GM18511 (cell line): ENCODE measurements around the gene TMCO4.
"Not testable (repeated sequence)": the region's sequence is repeated elsewhere in the genome, so short reads cannot be mapped to it uniquely, and the experiment has no call there.

Experiments
- ATAC-seq: cut with Tn5 transposase; IDR thresholded peaks from one replicate; pipeline ENCODE4 v1.9.1; 2021; ENCODE audit warnings: mild to moderate bottlenecking, moderate library complexity; ENCODE audit not compliant: unreplicated experiment

Gene TMCO4

GRCh38 chr1:19799230-19800075 is at the start of gene TMCO4:
TSS of gene TMCO4 (minus strand) at chr1:19799916. CDS start at chr1:19780758, 19,158 bp downstream.
- ATAC-seq: peak; percentile 83

DNA sequence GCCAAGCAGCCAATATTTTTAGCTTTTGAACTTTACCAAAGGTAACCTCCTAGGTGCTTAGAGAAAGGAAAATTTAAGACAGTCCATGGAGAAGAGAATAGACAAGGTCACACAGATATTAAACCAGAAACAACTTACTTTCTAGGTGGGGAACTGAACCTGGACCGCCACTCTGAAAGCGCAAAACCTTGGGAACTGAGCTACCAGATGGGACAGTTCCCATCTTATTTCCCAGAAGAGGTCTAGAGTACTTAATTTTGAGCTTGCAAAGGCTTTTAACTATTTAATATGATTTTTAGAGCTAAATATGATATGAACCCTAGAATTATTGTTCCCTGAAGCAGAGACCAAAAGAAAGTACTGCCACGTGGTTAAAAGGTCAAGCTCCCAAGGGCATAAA is 49.6 kb upstream of the TMCO4 start:
- ATAC-seq: not testable (repeated sequence)

GRCh38 chr1:19847334-19847733 is 47.6 kb upstream of the TMCO4 start:
- not testable (repeated sequence) for ATAC-seq

DNA sequence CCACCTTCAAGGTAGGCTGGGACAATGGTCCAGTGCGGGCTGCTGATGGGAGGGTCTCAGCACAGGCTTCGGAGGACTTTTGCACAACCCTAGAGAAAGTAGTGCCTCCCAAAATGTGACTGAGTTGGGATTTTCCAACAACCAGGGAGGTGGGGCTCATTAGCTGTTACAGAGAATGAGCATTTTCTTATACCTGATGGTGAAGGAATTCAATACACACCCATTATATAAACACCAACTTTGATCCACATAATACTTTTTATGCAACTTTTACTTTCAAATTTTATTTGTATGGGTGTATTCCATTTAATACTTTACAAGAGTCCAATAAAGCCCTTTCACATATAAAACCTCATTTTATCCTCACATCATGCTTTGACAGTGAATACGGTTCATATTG is 46.6 kb upstream of the TMCO4 start:
- no peak for ATAC-seq

GRCh38 chr1:19845555-19845954 is 45.8 kb upstream of the TMCO4 start:
- no peak for ATAC-seq

DNA sequence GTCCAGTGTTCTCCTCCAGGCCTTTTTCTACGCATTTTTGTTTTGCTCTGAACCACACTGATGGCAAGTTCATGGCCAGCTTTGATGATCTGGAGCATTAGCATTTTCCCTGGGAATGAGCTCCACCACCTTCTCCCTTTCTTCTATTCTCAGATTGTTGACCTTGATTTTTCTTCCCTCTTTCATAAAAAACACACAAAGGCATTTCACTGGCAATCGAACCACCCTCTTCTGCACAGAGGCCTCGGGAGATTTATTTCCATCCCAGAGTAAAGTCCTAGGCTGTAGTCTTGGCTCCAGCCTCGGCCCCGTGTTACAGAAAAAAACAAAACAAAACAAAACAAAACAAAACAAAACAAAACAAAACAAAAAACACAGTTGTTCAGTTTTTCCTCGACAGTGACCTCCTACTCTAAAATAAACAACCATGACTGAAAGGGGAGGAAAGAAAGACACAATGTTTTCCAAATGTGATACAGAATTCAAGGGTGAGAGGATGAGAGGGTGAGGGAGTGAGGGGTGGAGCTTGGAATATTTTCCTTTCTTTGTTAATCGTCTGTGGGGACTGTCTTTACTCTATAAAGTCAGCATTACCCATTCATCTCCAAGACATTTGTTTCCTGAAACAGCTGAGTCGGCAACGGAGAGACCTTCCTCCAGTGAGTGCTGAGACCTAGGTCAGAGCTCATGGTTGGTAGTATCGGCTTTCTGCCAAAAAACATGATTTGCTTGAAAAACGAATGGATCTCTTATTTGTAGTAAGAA is 45.2 kb upstream of the TMCO4 start:
- no peak for ATAC-seq

GRCh38 chr1:19840228-19840627 is 40.5 kb upstream of the TMCO4 start:
- ATAC-seq: no peak

- ATAC-seq: no peak
These were observed 38.1 kb upstream of the TMCO4 start for GRCh38 chr1:19837866-19838265.

- no peak for ATAC-seq
These were observed 35.9 kb upstream of the TMCO4 start for GRCh38 chr1:19835578-19835977.

- no peak for ATAC-seq
These were observed 31.7 kb upstream of the TMCO4 start for GRCh38 chr1:19831441-19831840.

DNA sequence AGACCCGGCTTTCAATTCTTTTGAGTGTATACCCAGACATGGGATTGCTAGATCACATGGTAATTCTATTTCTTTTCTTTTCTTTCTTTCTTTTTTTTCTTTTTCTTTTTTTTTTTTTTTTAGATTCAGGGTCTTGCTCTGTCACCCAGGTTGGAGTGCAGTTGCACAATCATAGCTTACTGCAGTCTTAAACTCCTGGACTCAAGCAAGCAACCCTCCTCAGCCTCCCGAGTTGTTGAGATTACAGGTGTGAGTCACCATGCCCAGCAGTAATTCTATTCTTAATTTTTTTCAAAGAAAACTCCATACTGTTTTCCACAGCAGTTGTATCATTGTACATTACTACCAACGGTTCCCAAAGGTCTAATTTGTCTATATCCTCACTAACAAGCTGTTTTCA is 28.8 kb upstream of the TMCO4 start:
- no peak for ATAC-seq

DNA sequence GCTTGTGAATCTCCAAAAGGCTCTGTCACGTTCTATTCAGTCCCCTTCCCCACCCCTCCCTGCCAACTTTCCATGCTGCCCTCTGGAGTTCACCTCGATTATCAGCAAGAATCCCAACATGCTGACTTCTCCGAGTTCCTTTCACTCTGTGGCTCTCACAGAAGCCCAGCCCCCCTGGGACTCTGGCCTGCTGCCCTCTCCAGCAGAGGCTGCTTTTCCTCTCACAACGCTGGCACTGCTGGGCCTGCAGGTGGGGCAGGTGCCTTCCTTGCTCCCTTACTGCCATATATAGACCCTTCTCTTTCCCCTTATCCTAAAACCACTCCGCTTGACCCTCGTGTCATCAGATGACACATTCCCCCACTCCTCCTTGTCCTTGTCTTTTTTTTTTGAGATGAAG is 25.6 kb upstream of the TMCO4 start:
- ATAC-seq: no peak

- ATAC-seq: no peak
These were observed 24.8 kb upstream of the TMCO4 start for GRCh38 chr1:19824541-19824940.

DNA sequence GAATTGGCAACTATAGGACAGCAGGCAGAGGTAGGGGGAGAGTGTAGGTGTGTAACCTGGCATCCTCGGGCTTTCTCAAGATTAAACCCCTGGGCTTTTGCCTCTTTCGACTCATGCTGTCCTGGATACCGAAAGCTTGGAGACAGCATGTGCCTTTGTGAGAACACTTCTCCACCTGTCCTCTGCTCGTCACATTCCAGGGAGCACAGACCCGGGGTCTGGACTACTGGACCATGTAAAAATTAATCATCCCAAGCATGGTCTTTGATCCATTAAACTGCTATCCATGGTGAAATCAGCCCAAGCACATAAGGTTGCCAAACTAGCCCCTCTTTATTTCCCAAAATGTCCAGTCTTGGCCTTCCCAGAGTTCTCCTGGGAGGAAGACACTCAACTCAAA is 24.3 kb upstream of the TMCO4 start:
- ATAC-seq: no peak

DNA sequence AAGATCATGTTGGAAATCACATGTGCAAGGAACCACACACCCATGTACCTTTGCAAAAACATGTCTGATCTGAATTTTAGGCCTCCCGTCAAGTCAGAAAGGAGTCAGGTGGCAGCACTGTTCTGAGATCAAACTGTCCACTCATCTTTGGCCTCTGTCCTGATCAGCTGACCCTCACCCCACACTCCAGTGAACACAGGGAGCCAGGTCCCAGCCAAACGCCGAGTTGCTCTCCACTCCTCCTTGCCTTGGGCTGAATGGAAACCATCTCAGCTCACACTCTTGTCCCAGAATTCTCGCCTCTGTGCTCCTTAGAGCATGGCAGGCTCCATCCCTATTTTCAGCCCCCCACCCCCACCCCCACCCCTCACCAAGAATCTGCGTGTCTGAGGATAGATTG is 20.0 kb upstream of the TMCO4 start:
- no peak for ATAC-seq

- ATAC-seq: no peak
These were observed 18.6 kb upstream of the TMCO4 start for GRCh38 chr1:19818324-19818723.

- no peak for ATAC-seq
These were observed 17.4 kb upstream of the TMCO4 start for GRCh38 chr1:19817160-19817559.

DNA sequence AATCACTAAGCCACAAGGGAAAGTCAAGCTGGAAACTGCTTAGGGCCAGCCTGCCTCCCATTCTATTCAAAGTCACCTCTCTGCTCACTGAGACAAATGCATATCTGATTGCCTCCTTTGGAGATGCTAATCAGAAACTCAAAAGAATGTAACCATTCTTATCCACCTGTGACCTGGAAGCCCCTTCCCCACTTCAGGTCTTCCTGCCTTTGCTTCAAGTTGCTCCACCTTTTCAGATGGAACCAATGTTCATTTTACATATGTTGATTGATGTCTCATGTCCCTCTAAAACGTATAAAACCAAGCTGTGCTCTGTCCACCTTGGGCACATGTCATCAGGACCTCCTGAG is 17.0 kb upstream of the TMCO4 start:
- ATAC-seq: not testable (repeated sequence)

DNA sequence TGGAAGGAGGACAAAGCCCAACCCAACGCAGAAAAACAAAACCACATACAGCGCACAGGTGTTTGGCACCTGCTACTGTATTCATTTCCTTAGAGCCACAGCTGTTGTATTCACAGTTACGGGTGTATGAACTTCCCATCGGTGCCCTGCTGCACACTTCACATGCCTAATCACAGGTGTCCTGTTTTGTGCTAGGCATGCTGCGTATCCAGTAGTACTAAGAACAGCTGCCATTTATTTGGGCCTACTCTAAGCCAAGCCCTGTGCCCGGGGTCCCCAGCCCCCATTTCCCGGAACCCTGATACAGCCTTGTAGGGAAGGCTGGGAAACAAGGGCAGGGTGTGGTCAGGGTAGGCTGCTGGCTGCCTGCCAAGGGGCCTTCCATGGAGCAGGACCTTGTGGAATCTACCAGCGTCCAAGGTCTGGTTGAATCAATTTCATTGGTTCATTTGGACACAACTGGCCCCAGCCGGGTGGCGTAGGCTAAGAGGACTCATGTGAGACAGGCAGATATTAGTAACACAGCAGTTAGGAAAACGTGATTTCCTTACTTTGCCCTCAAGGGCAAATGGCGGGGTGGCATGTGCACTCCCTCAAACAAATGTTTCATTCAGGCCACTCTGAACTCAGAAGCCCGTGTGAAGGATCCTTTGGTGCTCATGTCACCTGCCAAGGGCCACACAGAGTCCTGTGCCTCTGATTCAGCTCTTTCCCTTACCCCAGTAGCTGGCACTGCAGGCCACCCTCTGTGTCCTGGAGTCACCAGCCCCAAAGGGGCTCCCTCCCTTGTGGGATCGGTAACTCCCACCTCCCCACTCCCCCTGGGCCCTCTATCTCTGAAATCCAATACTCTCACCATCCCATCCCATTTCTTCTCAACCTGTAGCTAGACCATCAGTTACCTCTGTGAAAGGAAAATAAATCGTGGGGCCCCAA is 16.4 kb upstream of the TMCO4 start:
- no peak for ATAC-seq

- no peak for ATAC-seq
These were observed 15.2 kb upstream of the TMCO4 start, which contains the start of gene RNF186 for GRCh38 chr1:19814681-19815503. TSS of gene RNF186 (minus strand) at chr1:19815283. CDS start at chr1:19815101, 182 bp downstream.
